Measurements from ENCODE around the gene KIF26B. TPM values are rescaled to one million over a fixed set of nuclear protein-coding genes. Genes with fewer than 3 reads are reported as not detected.

The KIF26B gene
- total RNA-seq, 4 donors from 2014 or later: 2.4 to 6.7 (median 6.1) TPM

DNA sequence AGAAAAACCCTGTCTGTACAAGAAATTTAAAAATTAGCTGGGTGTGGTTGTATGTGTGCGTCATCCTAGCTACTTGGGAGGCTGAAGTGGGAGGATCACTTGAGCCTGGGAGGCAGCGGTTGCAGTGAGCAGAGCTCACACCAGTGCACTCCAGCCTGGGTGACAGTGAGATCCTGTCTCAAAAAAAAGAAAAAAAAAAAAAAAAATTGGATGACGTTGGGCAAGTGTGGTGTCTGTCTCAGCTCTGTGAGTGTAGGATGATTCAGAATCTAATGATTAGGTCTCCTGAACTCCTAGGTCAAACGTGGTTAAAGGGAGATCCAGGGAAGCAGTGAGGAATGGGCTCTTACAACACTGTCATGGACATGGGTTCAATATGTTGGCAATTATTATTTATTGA lies 435.9 kb downstream of the KIF26B start:
- WGBS, 2 donors: 84 to 88% methylated on average over 4 of the region's 4 CpGs
- Histone ChIP-seq H3K9me3 (no peaks in the 10 kb centered on the region), H3K27ac (no peak overlapping the region), H3K4me3 (replicated peaks in 1 of 3) (no peak overlapping the region), H3K27me3 (no peaks in the 10 kb centered on the region), H3K36me3 (no peaks in the 10 kb centered on the region), H3K4me1 (no peaks in the 10 kb centered on the region)
- DNase-seq: no peak
- intact Hi-C loops (cut with DNase I): no loop called here
- TF ChIP-seq POLR2A (IDR thresholded peaks at IDR 0.05): no peak
- no peak for TF ChIP-seq CTCF (IDR thresholded peaks at IDR 0.05)

DNA sequence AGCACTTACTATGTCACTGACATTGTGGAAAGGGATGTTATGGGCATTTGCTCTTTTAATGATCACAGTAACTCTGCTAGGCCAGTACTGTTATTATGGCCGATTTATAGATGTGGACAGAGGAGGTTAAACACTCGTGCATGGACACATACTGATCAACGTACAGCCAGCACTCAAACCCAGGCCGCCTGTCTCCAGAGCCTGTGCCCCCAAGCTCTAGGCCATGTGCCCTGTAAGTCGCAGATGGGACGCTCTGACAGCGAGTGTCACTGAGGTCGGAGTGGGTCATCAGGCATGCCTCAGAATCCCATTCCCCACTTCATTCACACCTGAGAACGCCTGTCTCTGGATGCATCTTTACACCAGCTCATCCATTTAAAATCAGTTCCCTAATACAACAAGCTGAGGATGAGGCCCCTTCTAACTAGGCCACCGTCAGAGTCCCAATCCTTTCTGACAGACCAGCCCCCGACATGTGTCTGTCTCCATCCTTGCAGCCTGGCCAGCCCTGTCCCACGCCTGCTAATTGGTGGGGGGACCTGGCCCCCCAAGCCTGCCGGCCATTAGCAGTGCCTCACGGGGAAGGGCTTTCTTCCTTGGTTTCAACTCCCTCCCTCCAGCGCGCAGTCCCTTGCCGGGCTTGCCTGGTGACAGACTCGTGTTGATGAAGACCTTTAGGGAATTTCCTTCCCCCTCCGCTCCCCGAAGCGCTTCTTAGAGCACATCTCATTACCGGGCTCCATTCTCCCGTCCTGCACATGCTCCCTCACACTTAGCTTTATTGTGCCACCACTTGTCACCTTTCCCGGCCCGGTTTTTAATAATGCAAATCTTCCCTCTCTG lies 436.8 kb downstream of the KIF26B start:
- no peak for TF ChIP-seq CTCF (IDR thresholded peaks at IDR 0.05)
- no peak for TF ChIP-seq POLR2A (IDR thresholded peaks at IDR 0.05)
- Histone ChIP-seq H3K27ac (no peak overlapping the region), H3K4me1 (no peaks in the 10 kb centered on the region), H3K27me3 (no peaks in the 10 kb centered on the region), H3K9me3 (no peaks in the 10 kb centered on the region), H3K36me3 (no peaks in the 10 kb centered on the region), H3K4me3 (replicated peaks in 1 of 3) (no peak overlapping the region)
- intact Hi-C loops (cut with DNase I): no loop called here
- no peak for DNase-seq
- WGBS, 2 donors: 86% methylated on average over 25 of the region's 25 CpGs

- Histone ChIP-seq H3K9me3 (no peaks in the 10 kb centered on the region), H3K27ac (no peak overlapping the region), H3K27me3 (no peaks in the 10 kb centered on the region), H3K4me1 (no peaks in the 10 kb centered on the region), H3K36me3 (no peaks in the 10 kb centered on the region), H3K4me3 (replicated peaks in 1 of 3) (no peak overlapping the region)
- TF ChIP-seq POLR2A (IDR thresholded peaks at IDR 0.05) (no peak), CTCF (IDR thresholded peaks at IDR 0.05) (no peak)
- 92 to 96% methylated on average over 9 of the region's 9 CpGs for WGBS, 2 donors
- DNase-seq: no peak
- intact Hi-C loops (cut with DNase I): no loop called here
Measured at GRCh38 chr1:245592189-245592460, 437.3 kb downstream of the KIF26B start.

DNA sequence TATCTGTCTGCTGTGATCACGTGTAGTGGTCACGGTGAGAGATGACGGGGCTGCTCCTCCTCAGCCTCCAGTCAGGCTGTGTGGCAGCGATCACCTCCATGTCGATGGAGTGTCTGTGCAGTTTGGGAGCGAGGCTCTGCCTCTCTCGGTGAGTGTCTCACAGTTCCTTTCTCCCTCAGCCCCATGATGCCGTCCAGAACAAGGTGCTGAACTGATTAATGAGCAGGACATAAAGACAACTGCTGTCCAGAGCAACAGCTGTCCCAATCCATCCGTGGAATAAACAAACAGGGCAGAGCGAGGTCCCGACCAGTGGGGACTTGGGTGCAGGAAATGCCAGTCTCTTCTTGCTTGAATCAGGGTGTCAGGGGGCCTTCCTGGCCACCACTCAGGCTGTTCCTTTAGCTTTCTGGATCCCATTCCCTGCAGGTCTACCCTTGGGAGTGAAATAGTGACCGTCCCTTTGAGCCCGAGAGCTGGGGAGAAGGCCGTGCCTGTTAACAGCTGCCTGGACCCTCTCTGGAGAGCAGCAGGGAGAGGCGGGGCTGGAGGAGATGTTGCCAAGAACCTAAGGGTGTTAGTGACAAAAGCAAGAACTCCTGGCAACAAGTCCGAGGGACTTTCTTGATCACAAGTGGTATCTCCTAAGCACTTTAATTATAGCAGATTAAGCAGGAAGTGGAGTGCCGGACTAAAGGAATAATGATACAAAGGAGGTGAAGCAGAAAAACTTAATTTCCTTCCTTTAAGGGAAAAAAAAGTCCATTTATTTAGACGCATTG lies 443.9 kb downstream of the KIF26B start:
- no peak for DNase-seq
- no peak overlapping the region for H3K27ac ChIP-seq
- H3K27me3 ChIP-seq: no peaks in the 10 kb centered on the region
- 68 to 71% methylated on average over 18 of the region's 18 CpGs for WGBS, 2 donors
- H3K4me3 ChIP-seq (replicated peaks in 1 of 3): no peak overlapping the region
- H3K4me1 ChIP-seq: no peaks in the 10 kb centered on the region
- H3K36me3 ChIP-seq: no peaks in the 10 kb centered on the region
- TF ChIP-seq CTCF (IDR thresholded peaks at IDR 0.05): no peak
- no peak for TF ChIP-seq POLR2A (IDR thresholded peaks at IDR 0.05)
- intact Hi-C loops (cut with DNase I): no loop called here
- no peaks in the 10 kb centered on the region for H3K9me3 ChIP-seq
